Cardiac septum (tissue), 1 donor: ENCODE results near the gene TOR1A. TPM values are rescaled to one million over a fixed set of nuclear protein-coding genes. Genes with fewer than 3 reads are reported as not detected.

Source experiments
- DNase-seq: peaks from one replicate; pipeline ENCODE4 v3.0.0-alpha.2; 2020; ENCODE audit warnings: low spot score
- intact Hi-C: fragments of 100-400 bp; cut with DNase I; formaldehyde crosslinking; loops from one replicate; pipeline ENCODE4 v1.14.0; 2022
- long read RNA-seq: library from polyadenylated mRNA; unstranded; transcript quantifications from one replicate; pipeline ENCODE4 v2.0.0, GENCODE V29; 2021
- total RNA-seq: library from RNA; stranded (reverse); fragmentation: NEBNext Ultra II Directional; extraction: Animal tissue kit (Norgen Biotek cat#: 25700); gene quantifications from one replicate; pipeline ENCODE4 v1.2.1, GENCODE V29; 2021
- donor health status: DM: no; HTN: no; CAD: no.

Gene TOR1A
- total RNA-seq: 14.0 TPM
- long read RNA-seq, transcript TOR1A-201 (5 exons, 2,076 nt): major isoform, 35 of 38 reads
- long read RNA-seq, partial matches to known transcripts: 0 of 38 reads
- long read RNA-seq, other reads (novel, unspliced or antisense): 3 of 38 reads

GRCh38 chr9:129823935-129824601 lies at the start of gene TOR1A:
Gene TOR1A (minus strand): TSS chr9:129824136. CDS start chr9:129824085, 51 bp downstream.
- peak; percentile 98 for DNase-seq
- intact Hi-C loops: loop anchor here (1.0 kb wide), 1 partner anchor 11 kb away; the partner anchor contains the start of genes C9orf78 and USP20

- no peak for DNase-seq
- intact Hi-C loops: no loop called here
These were observed 47.1 kb upstream of the TOR1A start for GRCh38 chr9:129871046-129871445.

- no peak for DNase-seq
- intact Hi-C loops: no loop called here
These were observed 45.9 kb upstream of the TOR1A start for GRCh38 chr9:129869585-129870501.

- no peak for DNase-seq
- intact Hi-C loops: no loop called here
These were observed 45.0 kb upstream of the TOR1A start for GRCh38 chr9:129868872-129869486.

DNA sequence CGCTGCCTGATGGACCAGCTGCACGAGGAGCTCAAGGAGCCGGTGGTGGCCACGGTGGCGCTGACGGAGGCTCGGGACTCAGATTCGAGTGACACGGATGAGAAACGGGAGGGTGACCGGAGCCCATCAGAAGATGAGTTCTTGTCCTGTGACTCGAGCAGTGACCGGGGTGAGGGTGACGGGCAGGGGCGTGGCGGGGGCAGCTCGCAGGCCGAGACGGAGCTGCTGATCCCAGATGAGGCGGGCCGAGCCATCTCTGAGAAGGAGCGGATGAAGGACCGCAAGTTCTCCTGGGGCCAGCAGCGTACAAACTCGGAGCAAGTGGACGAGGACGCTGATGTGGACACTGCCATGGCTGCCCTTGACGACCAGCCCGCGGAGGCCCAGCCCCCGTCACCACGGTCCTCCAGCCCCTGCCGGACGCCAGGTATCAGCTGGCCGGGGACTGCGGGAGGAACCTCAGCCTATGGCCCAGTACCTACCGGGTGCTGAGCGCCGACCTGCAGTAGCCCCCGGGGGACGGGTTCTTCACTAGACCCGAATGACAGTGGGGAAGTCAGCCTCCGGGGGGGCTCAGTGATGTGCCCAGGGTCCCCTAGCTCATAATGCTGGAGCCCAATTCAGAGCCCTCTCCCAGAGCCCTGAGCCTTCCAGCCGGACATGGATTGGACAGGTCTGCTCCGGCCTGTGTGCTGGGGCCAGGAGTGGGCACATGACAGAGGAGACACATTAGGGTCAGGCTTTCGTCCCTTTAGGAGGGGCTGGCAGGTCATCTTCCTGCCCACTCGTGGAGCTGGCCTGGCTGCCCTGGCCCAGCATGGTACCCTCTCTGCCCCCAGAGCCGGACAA lies 44.3 kb upstream of the TOR1A start:
- intact Hi-C loops: no loop called here
- DNase-seq: no peak

GRCh38 chr9:129867136-129868022 lies 43.4 kb upstream of the TOR1A start:
- no peak for DNase-seq
- intact Hi-C loops: no loop called here

DNA sequence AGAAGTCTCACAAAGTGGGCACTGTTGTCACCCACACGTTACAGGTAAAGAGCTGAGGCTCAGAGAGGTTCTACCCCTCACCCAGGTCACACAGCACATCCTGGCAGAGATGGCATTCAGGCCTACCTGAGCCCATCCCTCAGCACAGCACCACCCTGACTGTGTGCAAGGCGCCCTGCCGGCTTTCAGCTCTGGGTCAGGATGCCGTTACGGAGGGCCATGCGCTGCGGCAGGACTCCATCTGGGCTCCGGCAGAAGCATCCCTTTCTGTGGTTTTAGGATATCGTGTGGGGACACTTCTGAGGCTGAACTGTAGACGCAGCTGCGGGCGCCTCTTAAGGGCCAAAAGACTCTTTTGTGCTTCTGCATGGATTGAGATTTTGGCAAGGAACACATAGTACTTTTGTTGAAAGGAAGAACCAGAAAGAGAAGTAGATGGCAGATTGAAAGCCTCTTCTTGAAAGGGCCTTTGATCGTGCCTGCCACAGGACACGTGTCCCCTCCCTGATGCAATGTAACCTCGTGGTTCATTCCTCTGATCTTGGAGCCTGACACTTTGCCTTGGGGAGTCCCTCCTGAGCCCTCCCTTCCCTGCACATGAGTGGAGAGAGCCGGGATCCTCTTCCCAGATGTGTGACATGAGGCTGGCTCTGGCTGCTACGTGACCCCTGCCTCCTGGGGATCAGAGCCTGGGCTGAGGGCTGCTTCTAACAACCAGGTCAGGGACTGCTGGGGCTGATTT lies 42.6 kb upstream of the TOR1A start:
- intact Hi-C loops: no loop called here
- DNase-seq: no peak

DNA sequence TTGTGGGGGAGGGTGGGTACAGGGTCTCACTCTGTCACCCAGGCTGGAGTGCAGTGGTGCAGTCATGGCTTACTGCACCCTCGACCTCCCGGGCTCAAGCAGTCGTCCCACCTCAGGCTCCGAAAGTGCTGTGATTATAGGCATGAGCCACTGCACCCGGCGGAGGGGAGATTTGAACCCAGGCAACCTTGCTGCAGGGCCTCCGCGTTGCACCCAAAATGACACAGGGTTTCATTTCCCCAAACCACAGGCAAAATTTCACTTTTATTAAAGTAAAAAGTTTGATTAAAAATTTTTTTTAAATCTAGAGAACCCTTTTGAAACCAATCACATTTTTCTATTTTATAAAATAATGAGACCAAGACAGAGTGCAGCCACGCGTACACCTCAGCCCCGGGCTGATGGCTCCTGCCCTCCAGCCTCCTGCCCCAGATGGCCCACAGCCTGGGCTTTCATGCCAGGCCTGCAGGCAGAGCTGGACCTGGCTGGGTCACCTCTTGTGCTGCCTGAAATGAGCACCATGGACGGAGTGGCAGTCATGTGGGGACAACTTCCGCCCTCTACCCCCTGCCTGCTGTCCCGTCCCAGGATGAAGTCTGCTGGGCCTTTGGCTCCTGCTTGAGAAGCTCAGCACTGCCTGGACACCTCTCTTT lies 41.9 kb upstream of the TOR1A start:
- intact Hi-C loops: no loop called here
- no peak for DNase-seq

- DNase-seq: no peak
- intact Hi-C loops: no loop called here
These were observed 41.2 kb upstream of the TOR1A start for GRCh38 chr9:129864991-129865647.

DNA sequence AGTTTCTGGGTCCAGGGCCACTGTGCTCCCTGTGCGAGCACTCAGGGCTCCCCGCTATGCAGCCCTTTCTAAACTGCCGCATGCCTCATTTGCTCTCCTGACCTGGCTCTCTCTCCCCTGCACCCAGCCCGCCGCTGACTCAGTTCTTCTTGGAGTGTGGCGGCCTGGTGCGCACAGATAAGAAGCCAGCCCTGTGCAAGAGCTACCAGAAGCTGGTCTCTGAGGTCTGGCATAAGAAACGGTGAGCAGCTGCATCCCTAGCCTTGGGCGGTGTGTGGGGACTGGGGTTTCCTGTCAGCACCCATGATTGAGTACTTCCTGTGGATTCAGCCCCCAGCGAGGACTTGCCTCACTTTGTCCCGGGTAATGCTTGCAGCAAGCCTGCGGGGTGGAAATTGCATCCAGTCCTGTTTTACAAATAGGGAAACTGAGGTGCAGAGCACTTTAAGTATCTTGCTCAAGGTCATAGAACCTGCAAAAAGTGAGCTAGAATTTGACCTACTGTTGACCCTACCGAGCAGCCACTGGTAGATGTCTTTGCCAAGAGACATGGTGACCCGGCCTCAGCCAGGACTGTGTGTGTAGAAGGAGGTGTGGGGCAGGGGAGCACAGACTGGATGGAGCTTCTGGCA lies 39.2 kb upstream of the TOR1A start:
- intact Hi-C loops: no loop called here
- no peak for DNase-seq

GRCh38 chr9:129861447-129861827 lies 37.5 kb upstream of the TOR1A start:
- no peak for DNase-seq
- intact Hi-C loops: no loop called here

DNA sequence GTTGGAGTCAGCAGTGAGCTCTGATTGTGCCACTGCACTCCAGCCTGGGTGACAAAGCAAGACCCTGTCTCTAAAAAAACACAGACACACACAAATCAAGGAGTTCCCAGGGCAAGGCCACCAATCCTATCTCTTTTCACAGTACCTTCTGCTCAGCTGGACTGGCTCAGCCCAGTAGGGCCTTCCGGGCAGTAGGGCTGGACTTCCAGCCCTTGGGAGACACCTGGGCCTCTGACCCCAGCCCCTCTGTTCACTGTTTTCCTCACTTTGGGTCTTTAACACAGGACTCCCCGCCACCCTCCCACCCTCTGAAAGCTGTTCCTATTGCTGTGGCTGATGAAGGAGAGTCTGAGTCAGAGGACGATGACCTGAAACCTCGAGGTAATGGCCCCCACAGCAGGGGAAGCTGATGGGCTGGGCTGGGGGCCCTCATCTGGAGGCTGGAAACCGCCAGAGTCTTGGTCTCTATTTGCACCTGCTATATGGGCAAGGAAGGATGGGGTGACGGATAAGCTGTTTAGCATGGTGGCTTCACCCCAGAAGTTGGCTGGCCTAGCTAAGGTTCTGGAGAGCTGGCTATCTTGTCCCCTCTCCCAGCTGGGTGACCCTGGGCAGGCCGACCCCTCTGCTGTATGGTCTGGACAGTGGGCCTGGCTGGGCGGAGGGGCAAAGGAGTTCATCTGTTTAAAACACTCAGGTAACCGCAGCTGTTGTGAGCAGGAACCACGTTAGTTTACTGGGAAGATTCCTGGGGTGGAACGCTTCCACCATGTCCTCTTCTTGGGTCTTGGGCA lies 36.9 kb upstream of the TOR1A start:
- no peak for DNase-seq
- intact Hi-C loops: no loop called here

- no peak for DNase-seq
- intact Hi-C loops: no loop called here
These were observed 34.4 kb upstream of the TOR1A start for GRCh38 chr9:129858167-129858962.

GRCh38 chr9:129857207-129857606 lies 33.3 kb upstream of the TOR1A start:
- DNase-seq: no peak
- intact Hi-C loops: no loop called here
